Tibial nerve (tissue), 4 donors: Measurements from ENCODE around the gene SUPT3H.
"Not testable (repeated sequence)": the region's sequence is repeated elsewhere in the genome, so short reads cannot be mapped to it uniquely, and the experiment has no call there.

Experiments
- CTCF ChIP-seq, 5 experiments: fragments of 200-600 bp in 3 of 5; fragments of 450-650 bp in 2 of 5; sonication (generic) in 3 of 5; IDR thresholded peaks; one replicate each; pipeline ENCODE4 v1.5.1; 2016 to 2019; ENCODE audit warnings: antibody characterized with exemption in 5 of 5, mild to moderate bottlenecking in 3 of 5, moderate library complexity in 2 of 5
- EP300 ChIP-seq, 2 donors: sonication (generic); formaldehyde crosslinking; IDR thresholded peaks; one replicate each; pipeline ENCODE4 v1.6.1; 2017; ENCODE audit warnings: antibody characterized with exemption in 2 of 2, mild to moderate bottlenecking in 1 of 2
- POLR2A ChIP-seq, 2 donors: fragments of 450-650 bp; IDR thresholded peaks; one replicate each; pipeline ENCODE4 v1.6.1; 2017; ENCODE audit warnings: antibody characterized with exemption in 2 of 2, mild to moderate bottlenecking in 2 of 2, moderate library complexity in 2 of 2

- TF ChIP-seq CTCF, POLR2A, EP300 (IDR thresholded peaks at IDR 0.05): not testable (repeated sequence)
Observed at GRCh38 chr6:45042673-45043072, 335.1 kb downstream of the SUPT3H start.
